ENCODE results near the gene MALSU1.
A peak's percentile ranks its signal among the peaks of the same experiment; 100 is the strongest.

The MALSU1 gene

DNA sequence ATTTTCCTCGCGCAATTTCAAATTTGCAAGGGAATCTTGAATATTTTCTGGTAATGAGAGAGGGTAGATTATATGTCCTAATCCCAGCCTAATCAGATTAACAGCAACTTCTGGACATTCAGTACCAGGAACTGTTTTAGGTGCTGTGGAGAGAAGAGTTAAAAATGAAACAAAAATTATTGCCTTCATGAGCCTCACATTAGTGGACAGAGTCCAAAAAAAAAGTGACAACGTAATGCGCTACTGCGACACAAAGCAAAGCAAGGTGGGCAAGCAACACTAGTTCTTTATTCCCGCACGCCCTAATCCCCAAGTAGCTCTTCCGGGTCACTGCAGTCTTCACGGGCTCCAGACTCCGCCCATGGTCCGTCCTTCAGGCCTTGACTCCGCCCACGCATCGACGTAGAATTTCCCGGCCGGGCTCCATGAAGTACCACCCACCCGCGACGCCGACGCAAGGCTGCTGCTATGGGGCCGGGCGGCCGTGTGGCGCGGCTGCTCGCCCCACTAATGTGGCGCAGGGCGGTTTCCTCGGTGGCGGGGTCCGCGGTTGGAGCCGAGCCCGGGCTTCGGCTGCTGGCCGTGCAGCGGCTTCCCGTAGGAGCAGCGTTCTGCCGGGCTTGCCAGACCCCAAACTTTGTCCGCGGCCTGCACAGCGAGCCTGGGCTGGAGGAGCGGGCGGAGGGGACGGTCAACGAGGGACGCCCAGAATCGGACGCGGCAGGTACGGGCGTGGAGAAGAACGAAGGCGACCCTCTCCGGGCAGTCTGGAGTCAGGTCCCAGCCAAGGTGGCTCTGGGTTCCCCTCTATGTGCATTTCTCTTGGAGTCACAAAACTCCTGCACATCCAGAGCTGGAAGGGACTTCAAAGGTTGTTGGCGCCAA lies at the start of gene MALSU1:
MALSU1 (plus strand) TSS at position 455 of the 885 bp plus-strand sequence; CDS start at position 469, 14 bp downstream.
- DNase-seq (ENCODE audit: low read depth in 3 of 3) = peak; percentile 96 to 98 (median 97)

- DNase-seq (ENCODE audit: low read depth in 3 of 3) = no peak
Observed at GRCh38 chr7:23249486-23249885, 49.7 kb upstream of the MALSU1 start.

DNA sequence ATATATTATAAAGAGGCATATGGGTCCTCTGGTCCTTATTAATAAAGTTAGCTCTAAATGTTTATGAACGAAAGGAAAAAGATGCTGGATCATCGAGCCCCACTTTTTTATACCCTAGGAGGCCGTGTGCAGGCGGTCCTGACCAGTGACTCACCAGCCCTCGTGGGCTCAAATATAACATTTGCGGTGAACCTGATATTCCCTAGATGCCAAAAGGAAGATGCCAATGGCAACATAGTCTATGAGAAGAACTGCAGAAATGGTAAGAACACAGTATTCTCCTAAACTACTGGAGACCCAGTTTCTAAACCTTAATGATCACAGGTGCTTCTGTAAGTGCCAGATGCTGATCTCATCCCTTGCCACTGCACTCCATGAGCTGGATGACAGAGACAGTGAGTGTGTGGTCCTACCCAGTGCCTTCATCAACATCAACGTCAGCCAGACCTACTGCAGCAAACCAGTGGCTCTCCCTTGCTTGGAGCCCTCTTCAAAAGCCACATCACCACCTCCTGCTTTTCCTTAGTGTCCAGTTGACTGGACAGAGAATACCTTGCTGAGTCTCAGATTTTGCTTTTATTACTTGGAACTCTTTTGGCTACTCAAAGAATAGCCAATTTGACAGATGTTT lies 45.0 kb upstream of the MALSU1 start:
- no peak for DNase-seq (ENCODE audit: low read depth in 3 of 3)

GRCh38 chr7:23256731-23257130 lies 42.4 kb upstream of the MALSU1 start:
- no peak for DNase-seq (ENCODE audit: low read depth in 3 of 3)

- no peak for DNase-seq (ENCODE audit: low read depth in 3 of 3)
Observed at GRCh38 chr7:23260371-23260770, 38.8 kb upstream of the MALSU1 start.

- DNase-seq (ENCODE audit: low read depth in 3 of 3) = peak; percentile 7 to 49 (median 18)
Observed at GRCh38 chr7:23261843-23262452, 37.2 kb upstream of the MALSU1 start.

GRCh38 chr7:23264916-23265458 lies 34.2 kb upstream of the MALSU1 start:
- DNase-seq (ENCODE audit: low read depth in 3 of 3) = no peak

DNA sequence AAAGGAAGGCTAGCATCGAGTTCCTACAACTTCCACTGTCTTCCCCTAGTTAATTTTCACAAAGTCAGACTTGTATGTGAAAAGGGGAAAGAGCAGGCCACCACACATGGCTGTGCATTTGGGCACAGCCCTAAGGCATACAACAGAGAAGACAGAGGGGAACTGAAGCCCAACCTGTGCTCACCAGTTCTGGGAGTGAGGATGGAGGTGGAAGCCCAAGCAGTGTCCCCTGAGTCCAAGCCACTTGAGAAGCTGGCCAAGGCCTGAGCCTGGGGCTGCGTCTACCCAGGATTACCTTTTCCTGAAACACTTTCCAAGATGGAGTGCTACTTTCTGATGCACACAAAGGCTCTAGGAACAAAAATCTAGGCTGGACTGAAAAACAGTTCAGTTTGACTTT lies 32.2 kb upstream of the MALSU1 start:
- no peak for DNase-seq (ENCODE audit: low read depth in 3 of 3)

DNA sequence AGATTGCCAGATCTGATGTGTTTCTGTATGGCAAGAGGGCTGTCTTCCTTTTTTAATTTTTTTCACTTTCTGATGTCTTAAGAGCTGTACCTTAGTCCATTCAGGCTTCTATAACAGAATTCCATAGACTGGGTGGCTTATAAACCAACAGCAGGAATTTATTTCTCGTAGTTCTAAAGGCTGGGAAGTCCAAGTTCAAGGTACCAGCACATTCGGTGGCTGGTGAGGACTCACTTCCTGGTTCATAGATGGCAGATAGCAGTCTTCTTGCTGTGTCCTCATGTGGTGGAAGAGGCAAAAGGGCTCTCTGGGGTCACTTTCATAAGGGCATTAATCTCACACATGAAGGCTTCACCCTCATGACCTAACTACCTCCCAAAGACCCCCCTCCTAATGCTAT lies 31.8 kb upstream of the MALSU1 start:
- no peak for DNase-seq (ENCODE audit: low read depth in 3 of 3)

- DNase-seq (ENCODE audit: low read depth in 3 of 3) = no peak
Observed at GRCh38 chr7:23268167-23268566, 31.0 kb upstream of the MALSU1 start.

- DNase-seq (ENCODE audit: low read depth in 3 of 3) = no peak
Observed at GRCh38 chr7:23268746-23269145, 30.4 kb upstream of the MALSU1 start.

GRCh38 chr7:23272275-23272674 lies 26.9 kb upstream of the MALSU1 start:
- DNase-seq (ENCODE audit: low read depth in 3 of 3) = no peak

GRCh38 chr7:23273141-23273599 lies 26.0 kb upstream of the MALSU1 start:
- DNase-seq (ENCODE audit: low read depth in 3 of 3) = peak; percentile 81 to 92 (median 83)

DNA sequence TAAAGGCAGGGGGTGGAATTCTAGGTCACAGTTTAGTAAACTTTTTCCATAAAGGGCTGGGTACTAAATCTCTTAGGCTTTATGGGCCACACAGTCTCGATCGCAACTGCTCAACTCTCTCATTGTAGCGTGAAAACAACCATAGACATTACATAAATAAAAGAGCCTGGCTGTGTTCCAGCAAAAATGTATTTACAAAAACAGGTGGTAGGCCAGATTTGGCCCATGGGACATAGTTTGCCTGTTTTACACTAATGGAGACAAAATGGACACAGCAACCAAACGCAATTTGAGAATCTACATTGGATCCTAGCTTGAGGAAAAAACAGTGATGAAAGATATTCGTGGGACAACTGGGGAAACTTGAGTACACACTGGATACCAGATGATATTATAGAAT lies 23.2 kb upstream of the MALSU1 start:
- no peak for DNase-seq (ENCODE audit: low read depth in 3 of 3)

DNA sequence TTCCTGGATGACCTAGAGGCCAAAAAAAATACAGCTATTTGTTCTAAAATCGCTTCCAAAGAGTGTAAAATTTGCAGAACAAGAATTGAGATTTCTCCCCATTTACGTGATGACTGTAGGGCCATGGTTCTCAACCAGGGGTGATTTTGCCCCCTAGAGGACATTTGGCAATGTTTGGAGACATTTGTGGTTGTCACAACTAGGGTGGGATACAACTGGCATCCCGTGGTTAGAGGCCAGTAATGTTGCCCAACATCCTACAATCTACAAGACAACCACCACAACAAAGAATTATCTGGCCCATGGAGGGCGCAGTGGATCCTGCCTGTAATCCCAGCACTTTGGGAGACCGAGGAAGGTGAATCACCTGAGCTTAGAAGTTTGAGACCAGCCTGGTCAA lies 22.8 kb upstream of the MALSU1 start:
- no peak for DNase-seq (ENCODE audit: low read depth in 3 of 3)

- no peak for DNase-seq (ENCODE audit: low read depth in 3 of 3)
Observed at GRCh38 chr7:23276947-23277346, 22.2 kb upstream of the MALSU1 start.

- peak in 1 of 3 experiments; percentile 22 for DNase-seq (ENCODE audit: low read depth in 3 of 3)
Observed at GRCh38 chr7:23277359-23277989, 21.7 kb upstream of the MALSU1 start.

- no peak for DNase-seq (ENCODE audit: low read depth in 3 of 3)
Observed at GRCh38 chr7:23279819-23280525, 19.2 kb upstream of the MALSU1 start.

DNA sequence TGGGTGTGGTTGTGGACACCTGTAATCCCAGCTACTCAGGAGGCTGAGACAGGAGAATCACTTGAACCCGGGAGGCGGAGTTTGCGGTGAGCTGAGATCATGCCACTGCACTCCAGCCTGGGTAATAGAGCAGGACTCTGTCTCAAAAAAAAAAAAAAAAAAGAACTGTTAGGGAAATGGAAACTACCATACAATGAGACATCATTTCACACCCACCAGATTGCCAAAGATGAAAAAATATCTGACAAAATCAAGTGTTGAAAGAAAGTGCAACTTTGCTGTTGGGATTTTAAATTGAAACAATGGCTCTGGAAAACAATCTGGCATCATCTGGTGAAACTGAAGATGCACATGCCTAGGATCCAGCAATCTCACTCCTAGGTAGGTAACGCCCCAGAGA lies 16.1 kb upstream of the MALSU1 start:
- no peak for DNase-seq (ENCODE audit: low read depth in 3 of 3)

DNA sequence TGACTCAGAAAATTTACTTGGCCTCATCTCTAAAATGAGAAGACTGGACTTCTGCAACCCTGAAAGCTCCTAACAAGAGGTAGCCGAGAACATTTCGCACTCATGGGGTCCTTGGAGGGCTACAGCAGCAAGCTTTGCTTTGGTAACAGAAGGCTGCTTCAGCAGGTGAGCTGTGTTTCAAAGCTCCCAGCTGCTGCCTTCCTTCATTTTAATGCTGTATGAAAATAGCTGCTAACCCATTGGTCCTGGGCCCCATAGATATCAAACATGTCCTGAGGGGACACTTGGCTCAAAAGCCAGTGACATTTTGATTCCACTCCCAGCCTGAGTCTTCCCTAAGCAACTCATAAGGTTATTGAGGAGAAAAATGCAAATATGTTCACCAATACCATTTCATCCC lies 14.3 kb upstream of the MALSU1 start:
- no peak for DNase-seq (ENCODE audit: low read depth in 3 of 3)

Data from stimulated activated CD4-positive, alpha-beta T cell treated with anti-CD3 and anti-CD28 coated beads, TNF-alpha, amount 100 ng/mL, for 24 hours (primary cell).